SK-N-SH treated with all-trans-retinoic acid at 6 μM for 48 hours (cell line): ENCODE results near the gene NT5DC1.
A peak's percentile ranks its signal among the peaks of the same experiment; 100 is the strongest.

ENCODE experiments used
- ATAC-seq: fragments of 200-7000 bp; cut with Tn5 transposase; 3 replicates; pipeline ENCODE4 v1.9.1; 2020; ENCODE audit warnings: mild to moderate bottlenecking, moderate library complexity
- ARNTL ChIP-seq: fragments of 450-650 bp; formaldehyde crosslinking; IDR thresholded peaks from 2 replicates; pipeline ENCODE4 v1.5.0; 2020; ENCODE audit warnings: low read depth, mild to moderate bottlenecking, moderate library complexity, borderline replicate concordance
- BACH2 ChIP-seq: fragments of 250-450 bp; sonication (Bioruptor Pico); IDR thresholded peaks from 2 replicates; pipeline ENCODE4 v1.9.0; 2021; ENCODE audit warnings: mild to moderate bottlenecking, borderline replicate concordance
- CSDC2 ChIP-seq: fragments of 250-450 bp; sonication (Bioruptor Pico); IDR thresholded peaks from 2 replicates; pipeline ENCODE4 v1.5.0; 2020; ENCODE audit warnings: mild to moderate bottlenecking, moderate library complexity
- ESRRG ChIP-seq: fragments of 250-450 bp; sonication (Bioruptor Pico); IDR thresholded peaks from 2 replicates; pipeline ENCODE4 v1.6.1; 2021; ENCODE audit warnings: mild to moderate bottlenecking
- OSR1 ChIP-seq: fragments of 250-450 bp; sonication (Bioruptor Pico); IDR thresholded peaks from 2 replicates; pipeline ENCODE4 v1.8.0; 2022; ENCODE audit warnings: moderate library complexity, mild to moderate bottlenecking, inconsistent platforms
- PPARA ChIP-seq: fragments of 250-450 bp; sonication (Bioruptor Pico); IDR thresholded peaks from 2 replicates; pipeline ENCODE4 v1.5.0; 2020; ENCODE audit warnings: mild to moderate bottlenecking, borderline replicate concordance
- RARB ChIP-seq: fragments of 250-450 bp; sonication (Bioruptor Pico); IDR thresholded peaks from 2 replicates; pipeline ENCODE4 v1.8.0; 2021; ENCODE audit warnings: mild to moderate bottlenecking, moderate library complexity
- SNAI2 ChIP-seq: fragments of 250-450 bp; sonication (Bioruptor Pico); IDR thresholded peaks from 2 replicates; pipeline ENCODE4 v1.5.0; 2020; ENCODE audit warnings: mild to moderate bottlenecking, moderate library complexity
- TCF4 ChIP-seq: fragments of 250-450 bp; sonication (Bioruptor Pico); IDR thresholded peaks from 2 replicates; pipeline ENCODE4 v1.8.0; 2021; ENCODE audit warnings: mild to moderate bottlenecking, moderate library complexity, borderline replicate concordance
- TOX ChIP-seq: fragments of 250-450 bp; sonication (Bioruptor Pico); IDR thresholded peaks from 2 replicates; pipeline ENCODE4 v1.8.0; 2021; ENCODE audit warnings: mild to moderate bottlenecking, moderate library complexity, borderline replicate concordance
- ZC3H10 ChIP-seq: fragments of 250-450 bp; sonication (Bioruptor Pico); IDR thresholded peaks from 2 replicates; pipeline ENCODE4 v1.5.1; 2021; ENCODE audit warnings: mild to moderate bottlenecking, moderate library complexity
- ZFP3 ChIP-seq: fragments of 250-450 bp; sonication (Bioruptor Pico); IDR thresholded peaks from 2 replicates; pipeline ENCODE4 v1.5.0; 2020; ENCODE audit warnings: mild to moderate bottlenecking, moderate library complexity
- ZFP30 ChIP-seq: fragments of 450-650 bp; formaldehyde crosslinking; IDR thresholded peaks from 2 replicates; pipeline ENCODE4 v1.5.0; 2022; ENCODE audit warnings: mild to moderate bottlenecking, moderate library complexity
- ZNF565 ChIP-seq: fragments of 450-650 bp; formaldehyde crosslinking; conservative IDR thresholded peaks from 2 replicates; pipeline ENCODE4 v1.5.0; 2020; ENCODE audit warnings: low read depth, mild to moderate bottlenecking, moderate library complexity
- ZNF70 ChIP-seq: fragments of 450-650 bp; formaldehyde crosslinking; IDR thresholded peaks from 2 replicates; pipeline ENCODE4 v1.5.0; 2020; ENCODE audit warnings: mild to moderate bottlenecking, moderate library complexity
- ZNF8 ChIP-seq: fragments of 450-650 bp; formaldehyde crosslinking; IDR thresholded peaks from 2 replicates; pipeline ENCODE4 v1.5.0; 2020; ENCODE audit warnings: mild to moderate bottlenecking, moderate library complexity
- TF ChIP-seq, protein P1 (sequence below): fragments of 250-450 bp; sonication (Bioruptor Pico); IDR thresholded peaks from 2 replicates; pipeline ENCODE4 v1.5.0; 2020; ENCODE audit warnings: mild to moderate bottlenecking, moderate library complexity
- TF ChIP-seq, protein P2 (sequence below): fragments of 250-450 bp; sonication (Bioruptor Pico); IDR thresholded peaks from 2 replicates; pipeline ENCODE4 v1.5.1; 2021; ENCODE audit warnings: mild to moderate bottlenecking, moderate library complexity
- TF ChIP-seq, protein P3 (sequence below): fragments of 250-450 bp; sonication (Bioruptor Pico); IDR thresholded peaks from 2 replicates; pipeline ENCODE4 v1.8.0; 2021; ENCODE audit warnings: low read depth, mild to moderate bottlenecking, moderate library complexity, borderline replicate concordance
- TF ChIP-seq, protein P4 (sequence below): fragments of 250-450 bp; sonication (Bioruptor Pico); IDR thresholded peaks from 2 replicates; pipeline ENCODE4 v1.5.1; 2020; ENCODE audit warnings: low read depth, mild to moderate bottlenecking, moderate library complexity
- TF ChIP-seq, protein P5 (sequence below): fragments of 250-450 bp; sonication (Bioruptor Pico); IDR thresholded peaks from 2 replicates; pipeline ENCODE4 v1.8.0; 2020; ENCODE audit warnings: mild to moderate bottlenecking, moderate library complexity, borderline replicate concordance

Gene NT5DC1

DNA sequence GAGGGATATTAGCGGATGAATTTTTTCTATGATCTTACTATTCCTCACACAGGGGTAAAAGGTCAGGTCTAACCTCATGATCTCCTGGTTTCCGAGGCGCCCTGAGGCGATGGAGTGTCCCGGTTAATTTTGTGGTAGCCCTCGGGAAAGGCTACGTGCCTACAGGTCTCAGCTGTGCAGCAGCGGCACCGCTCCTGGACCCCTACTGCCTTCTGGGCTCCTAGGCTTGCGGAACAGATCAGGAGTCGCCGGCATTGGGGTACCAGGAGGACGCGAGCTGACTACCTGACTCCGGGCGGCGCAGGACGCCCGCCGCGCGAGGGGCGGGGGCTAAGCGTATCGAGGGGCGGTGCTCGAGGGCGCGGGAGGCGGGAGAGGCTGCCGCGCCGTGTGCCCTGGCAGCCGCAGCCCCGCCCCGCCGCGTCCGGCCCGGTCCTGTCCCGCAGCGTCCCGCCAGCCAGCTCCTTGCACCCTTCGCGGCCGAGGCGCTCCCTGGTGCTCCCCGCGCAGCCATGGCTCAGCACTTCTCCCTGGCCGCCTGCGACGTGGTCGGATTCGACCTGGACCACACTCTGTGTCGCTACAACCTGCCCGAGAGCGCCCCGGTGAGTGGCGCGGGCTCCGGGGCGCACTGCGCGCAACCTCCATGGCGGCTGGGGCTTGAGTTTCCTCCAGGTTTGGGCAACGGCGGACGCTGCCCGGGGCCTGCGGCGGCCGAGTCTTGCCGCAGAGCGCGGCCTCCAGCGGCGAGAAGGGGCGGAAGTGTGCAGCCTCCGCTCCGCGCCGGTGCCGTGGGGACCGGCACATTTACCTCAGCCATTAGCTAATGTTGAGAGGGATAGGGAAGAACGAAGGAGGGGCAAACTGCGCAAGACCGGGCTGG, at the start of gene NT5DC1:
NT5DC1 (plus strand) TSS at position 435 of the 883 bp plus-strand sequence; CDS start at position 513, 78 bp downstream.
- peak; percentile 96 for ATAC-seq
- no peak for TF ChIP-seq PPARA (CRISPR knock-in tag)
- TF ChIP-seq, protein P1, sequence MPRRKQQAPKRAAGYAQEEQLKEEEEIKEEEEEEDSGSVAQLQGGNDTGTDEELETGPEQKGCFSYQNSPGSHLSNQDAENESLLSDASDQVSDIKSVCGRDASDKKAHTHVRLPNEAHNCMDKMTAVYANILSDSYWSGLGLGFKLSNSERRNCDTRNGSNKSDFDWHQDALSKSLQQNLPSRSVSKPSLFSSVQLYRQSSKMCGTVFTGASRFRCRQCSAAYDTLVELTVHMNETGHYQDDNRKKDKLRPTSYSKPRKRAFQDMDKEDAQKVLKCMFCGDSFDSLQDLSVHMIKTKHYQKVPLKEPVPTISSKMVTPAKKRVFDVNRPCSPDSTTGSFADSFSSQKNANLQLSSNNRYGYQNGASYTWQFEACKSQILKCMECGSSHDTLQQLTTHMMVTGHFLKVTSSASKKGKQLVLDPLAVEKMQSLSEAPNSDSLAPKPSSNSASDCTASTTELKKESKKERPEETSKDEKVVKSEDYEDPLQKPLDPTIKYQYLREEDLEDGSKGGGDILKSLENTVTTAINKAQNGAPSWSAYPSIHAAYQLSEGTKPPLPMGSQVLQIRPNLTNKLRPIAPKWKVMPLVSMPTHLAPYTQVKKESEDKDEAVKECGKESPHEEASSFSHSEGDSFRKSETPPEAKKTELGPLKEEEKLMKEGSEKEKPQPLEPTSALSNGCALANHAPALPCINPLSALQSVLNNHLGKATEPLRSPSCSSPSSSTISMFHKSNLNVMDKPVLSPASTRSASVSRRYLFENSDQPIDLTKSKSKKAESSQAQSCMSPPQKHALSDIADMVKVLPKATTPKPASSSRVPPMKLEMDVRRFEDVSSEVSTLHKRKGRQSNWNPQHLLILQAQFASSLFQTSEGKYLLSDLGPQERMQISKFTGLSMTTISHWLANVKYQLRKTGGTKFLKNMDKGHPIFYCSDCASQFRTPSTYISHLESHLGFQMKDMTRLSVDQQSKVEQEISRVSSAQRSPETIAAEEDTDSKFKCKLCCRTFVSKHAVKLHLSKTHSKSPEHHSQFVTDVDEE: no peak
- TF ChIP-seq ARNTL (CRISPR knock-in tag): no peak
- no peak for TF ChIP-seq ZFP3 (CRISPR knock-in tag)
- TF ChIP-seq OSR1: no peak
- no peak for TF ChIP-seq TOX (CRISPR knock-in tag)
- no peak for TF ChIP-seq BACH2 (CRISPR knock-in tag)
- TF ChIP-seq ZNF70 (CRISPR knock-in tag): no peak
- no peak for TF ChIP-seq CSDC2 (CRISPR knock-in tag)
- no peak for TF ChIP-seq ESRRG (CRISPR knock-in tag)
- TF ChIP-seq ZNF565 (CRISPR knock-in tag): no peak
- no peak for TF ChIP-seq SNAI2 (CRISPR knock-in tag)
- TF ChIP-seq, protein P2, sequence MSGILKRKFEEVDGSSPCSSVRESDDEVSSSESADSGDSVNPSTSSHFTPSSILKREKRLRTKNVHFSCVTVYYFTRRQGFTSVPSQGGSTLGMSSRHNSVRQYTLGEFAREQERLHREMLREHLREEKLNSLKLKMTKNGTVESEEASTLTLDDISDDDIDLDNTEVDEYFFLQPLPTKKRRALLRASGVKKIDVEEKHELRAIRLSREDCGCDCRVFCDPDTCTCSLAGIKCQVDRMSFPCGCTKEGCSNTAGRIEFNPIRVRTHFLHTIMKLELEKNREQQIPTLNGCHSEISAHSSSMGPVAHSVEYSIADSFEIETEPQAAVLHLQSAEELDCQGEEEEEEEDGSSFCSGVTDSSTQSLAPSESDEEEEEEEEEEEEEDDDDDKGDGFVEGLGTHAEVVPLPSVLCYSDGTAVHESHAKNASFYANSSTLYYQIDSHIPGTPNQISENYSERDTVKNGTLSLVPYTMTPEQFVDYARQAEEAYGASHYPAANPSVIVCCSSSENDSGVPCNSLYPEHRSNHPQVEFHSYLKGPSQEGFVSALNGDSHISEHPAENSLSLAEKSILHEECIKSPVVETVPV: no peak
- TF ChIP-seq, protein P3, sequence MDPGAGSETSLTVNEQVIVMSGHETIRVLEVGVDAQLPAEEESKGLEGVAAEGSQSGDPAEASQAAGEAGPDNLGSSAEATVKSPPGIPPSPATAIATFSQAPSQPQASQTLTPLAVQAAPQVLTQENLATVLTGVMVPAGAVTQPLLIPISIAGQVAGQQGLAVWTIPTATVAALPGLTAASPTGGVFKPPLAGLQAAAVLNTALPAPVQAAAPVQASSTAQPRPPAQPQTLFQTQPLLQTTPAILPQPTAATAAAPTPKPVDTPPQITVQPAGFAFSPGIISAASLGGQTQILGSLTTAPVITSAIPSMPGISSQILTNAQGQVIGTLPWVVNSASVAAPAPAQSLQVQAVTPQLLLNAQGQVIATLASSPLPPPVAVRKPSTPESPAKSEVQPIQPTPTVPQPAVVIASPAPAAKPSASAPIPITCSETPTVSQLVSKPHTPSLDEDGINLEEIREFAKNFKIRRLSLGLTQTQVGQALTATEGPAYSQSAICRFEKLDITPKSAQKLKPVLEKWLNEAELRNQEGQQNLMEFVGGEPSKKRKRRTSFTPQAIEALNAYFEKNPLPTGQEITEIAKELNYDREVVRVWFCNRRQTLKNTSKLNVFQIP: no peak
- no peak for TF ChIP-seq RARB
- no peak for TF ChIP-seq ZFP30 (CRISPR knock-in tag)
- no peak for TF ChIP-seq TCF4 (CRISPR knock-in tag)
- TF ChIP-seq, protein P4, sequence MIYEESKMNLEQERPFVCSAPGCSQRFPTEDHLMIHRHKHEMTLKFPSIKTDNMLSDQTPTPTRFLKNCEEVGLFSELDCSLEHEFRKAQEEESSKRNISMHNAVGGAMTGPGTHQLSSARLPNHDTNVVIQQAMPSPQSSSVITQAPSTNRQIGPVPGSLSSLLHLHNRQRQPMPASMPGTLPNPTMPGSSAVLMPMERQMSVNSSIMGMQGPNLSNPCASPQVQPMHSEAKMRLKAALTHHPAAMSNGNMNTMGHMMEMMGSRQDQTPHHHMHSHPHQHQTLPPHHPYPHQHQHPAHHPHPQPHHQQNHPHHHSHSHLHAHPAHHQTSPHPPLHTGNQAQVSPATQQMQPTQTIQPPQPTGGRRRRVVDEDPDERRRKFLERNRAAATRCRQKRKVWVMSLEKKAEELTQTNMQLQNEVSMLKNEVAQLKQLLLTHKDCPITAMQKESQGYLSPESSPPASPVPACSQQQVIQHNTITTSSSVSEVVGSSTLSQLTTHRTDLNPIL: no peak
- TF ChIP-seq, protein P5, sequence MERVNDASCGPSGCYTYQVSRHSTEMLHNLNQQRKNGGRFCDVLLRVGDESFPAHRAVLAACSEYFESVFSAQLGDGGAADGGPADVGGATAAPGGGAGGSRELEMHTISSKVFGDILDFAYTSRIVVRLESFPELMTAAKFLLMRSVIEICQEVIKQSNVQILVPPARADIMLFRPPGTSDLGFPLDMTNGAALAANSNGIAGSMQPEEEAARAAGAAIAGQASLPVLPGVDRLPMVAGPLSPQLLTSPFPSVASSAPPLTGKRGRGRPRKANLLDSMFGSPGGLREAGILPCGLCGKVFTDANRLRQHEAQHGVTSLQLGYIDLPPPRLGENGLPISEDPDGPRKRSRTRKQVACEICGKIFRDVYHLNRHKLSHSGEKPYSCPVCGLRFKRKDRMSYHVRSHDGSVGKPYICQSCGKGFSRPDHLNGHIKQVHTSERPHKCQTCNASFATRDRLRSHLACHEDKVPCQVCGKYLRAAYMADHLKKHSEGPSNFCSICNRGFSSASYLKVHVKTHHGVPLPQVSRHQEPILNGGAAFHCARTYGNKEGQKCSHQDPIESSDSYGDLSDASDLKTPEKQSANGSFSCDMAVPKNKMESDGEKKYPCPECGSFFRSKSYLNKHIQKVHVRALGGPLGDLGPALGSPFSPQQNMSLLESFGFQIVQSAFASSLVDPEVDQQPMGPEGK (CRISPR knock-in tag): no peak
- TF ChIP-seq ZC3H10: no peak

DNA sequence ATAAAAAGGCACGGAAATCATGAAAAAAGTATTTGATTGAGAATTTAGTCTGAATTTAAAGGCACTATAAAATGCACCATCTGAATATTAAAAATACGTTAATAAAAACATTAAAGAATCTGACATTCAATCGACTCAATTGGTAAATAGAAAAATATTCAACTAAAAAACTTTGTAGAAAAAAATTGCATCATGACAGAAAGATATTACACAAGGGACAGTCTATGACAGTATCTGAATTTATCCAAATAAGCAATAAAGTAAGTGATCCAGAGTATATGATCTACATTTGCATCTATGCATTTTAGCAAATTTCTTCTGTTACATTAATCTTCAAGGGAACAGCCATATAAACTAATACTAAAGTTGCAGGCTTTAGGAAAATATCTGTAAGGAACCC, 49.4 kb upstream of the NT5DC1 start:
- no peak for ATAC-seq
- TF ChIP-seq CSDC2 (CRISPR knock-in tag) (no peak), ESRRG (CRISPR knock-in tag) (no peak), ZC3H10 (no peak), ZNF8 (CRISPR knock-in tag) (no peak), ZNF70 (CRISPR knock-in tag) (no peak), ZFP3 (CRISPR knock-in tag) (no peak), OSR1 (no peak), RARB (no peak), TOX (CRISPR knock-in tag) (no peak), ZNF565 (CRISPR knock-in tag) (no peak)
- TF ChIP-seq, protein P3: no peak
- TF ChIP-seq, protein P5 (CRISPR knock-in tag): no peak
